GM12891 (cell line): ENCODE results near the gene UNC5C.

ENCODE experiments used
- DNase-seq: peaks from one replicate; pipeline ENCODE4 v3.0.0; 2011; ENCODE audit warnings: low spot score; ENCODE audit not compliant: insufficient read length
- FAIRE-seq: peaks from 2 replicates; lab custom pipeline; 2011; peaks lifted over from hg19 to GRCh38; lab: Jason Lieb, UNC
- PAX5 ChIP-seq: IDR thresholded peaks from 2 replicates; pipeline ENCODE4 v1.6.1; 2011; ENCODE audit warnings: low read length, moderate library complexity, mild to moderate bottlenecking; ENCODE audit not compliant: insufficient read depth, severe bottlenecking
- POLR2A ChIP-seq: IDR thresholded peaks from 2 replicates; pipeline ENCODE4 v1.6.1; 2011; ENCODE audit warnings: low read depth, low read length, control low read depth
- POLR2AphosphoS5 ChIP-seq: IDR thresholded peaks from 2 replicates; pipeline ENCODE4 v1.6.1; 2011; ENCODE audit warnings: low read depth, low read length, control low read depth
- POU2F2 ChIP-seq: IDR thresholded peaks from 2 replicates; pipeline ENCODE4 v1.6.1; 2011; ENCODE audit warnings: low read depth, mild to moderate bottlenecking, control low read depth, low read length, moderate library complexity
- SPI1 ChIP-seq: IDR thresholded peaks from 2 replicates; pipeline ENCODE4 v1.6.1; 2011; ENCODE audit warnings: low read depth, low read length, control low read depth
- TAF1 ChIP-seq: IDR thresholded peaks from 2 replicates; pipeline ENCODE4 v1.6.1; 2011; ENCODE audit warnings: low read depth, low read length, control low read depth

The UNC5C gene

GRCh38 chr4:95363559-95363925 is 185.2 kb downstream of the UNC5C start:
- FAIRE-seq (no peak), DNase-seq (no peak)
- TF ChIP-seq POLR2AphosphoS5 (no peak), SPI1 (no peak), TAF1 (no peak), POLR2A (no peak), POU2F2 (no peak), PAX5 (no peak)

- TF ChIP-seq SPI1 (no peak), POLR2A (no peak), PAX5 (no peak), TAF1 (no peak), POU2F2 (no peak), POLR2AphosphoS5 (no peak)
- DNase-seq (no peak), FAIRE-seq (no peak)
These were observed 185.7 kb downstream of the UNC5C start for GRCh38 chr4:95362906-95363558.

GRCh38 chr4:95362066-95362465 is 186.7 kb downstream of the UNC5C start:
- no peak for TF ChIP-seq PAX5
- no peak for TF ChIP-seq POLR2AphosphoS5
- no peak for TF ChIP-seq POLR2A
- no peak for TF ChIP-seq TAF1
- no peak for TF ChIP-seq POU2F2
- no peak for TF ChIP-seq SPI1
- DNase-seq (no peak), FAIRE-seq (no peak)

DNA sequence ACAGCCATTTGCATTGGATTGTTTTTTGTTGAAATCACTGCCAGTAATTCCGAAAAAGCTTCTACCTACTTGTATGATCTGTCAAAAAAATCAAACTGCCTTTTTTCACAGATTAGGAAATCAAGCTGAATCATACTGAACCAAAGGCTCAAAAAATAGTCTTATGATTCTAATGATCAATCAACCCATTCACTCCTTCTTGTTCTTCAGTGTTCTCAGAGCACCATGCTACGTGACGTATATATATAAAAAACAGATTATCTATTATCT is 187.1 kb downstream of the UNC5C start:
- no peak for FAIRE-seq
- no peak for DNase-seq
- no peak for TF ChIP-seq PAX5
- no peak for TF ChIP-seq POU2F2
- TF ChIP-seq SPI1: no peak
- no peak for TF ChIP-seq TAF1
- TF ChIP-seq POLR2AphosphoS5: no peak
- no peak for TF ChIP-seq POLR2A

- DNase-seq (no peak), FAIRE-seq (no peak)
- no peak for TF ChIP-seq POU2F2
- TF ChIP-seq PAX5: no peak
- TF ChIP-seq SPI1: no peak
- TF ChIP-seq TAF1: no peak
- no peak for TF ChIP-seq POLR2AphosphoS5
- TF ChIP-seq POLR2A: no peak
These were observed 187.7 kb downstream of the UNC5C start for GRCh38 chr4:95360906-95361695.

DNA sequence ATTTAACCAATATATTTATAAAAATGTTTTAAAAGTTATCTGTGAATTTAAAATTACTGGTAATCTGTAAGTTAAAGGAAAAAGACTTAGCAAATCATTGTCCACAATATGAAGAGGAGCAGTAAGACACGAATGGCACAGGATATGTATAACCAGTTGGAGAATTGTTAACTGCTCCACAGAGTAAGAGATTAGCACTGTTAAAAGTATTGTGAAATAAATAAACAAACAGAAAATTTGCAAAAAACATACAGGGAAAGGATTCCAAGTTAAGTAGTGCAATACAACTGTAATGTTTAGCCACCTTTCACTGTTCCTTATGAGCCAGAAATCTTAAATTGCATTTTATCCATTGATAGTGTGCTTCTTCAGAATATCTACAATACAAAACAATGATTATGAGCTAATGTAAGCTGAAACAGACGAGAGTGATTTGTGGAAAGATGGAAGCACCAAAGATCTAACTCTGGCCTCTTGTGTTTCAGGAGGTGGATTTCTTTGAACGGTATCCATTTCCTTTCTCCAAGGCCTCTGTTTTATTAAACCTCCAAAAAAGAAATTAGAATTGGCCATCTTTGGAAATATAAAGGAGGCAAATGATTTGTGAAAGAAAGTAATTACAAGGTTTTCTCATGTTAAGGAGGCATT is 188.4 kb downstream of the UNC5C start:
- no peak for FAIRE-seq
- no peak for TF ChIP-seq TAF1
- no peak for TF ChIP-seq POLR2A
- no peak for TF ChIP-seq POLR2AphosphoS5
- no peak for TF ChIP-seq PAX5
- TF ChIP-seq SPI1: no peak
- no peak for TF ChIP-seq POU2F2
- DNase-seq: no peak

DNA sequence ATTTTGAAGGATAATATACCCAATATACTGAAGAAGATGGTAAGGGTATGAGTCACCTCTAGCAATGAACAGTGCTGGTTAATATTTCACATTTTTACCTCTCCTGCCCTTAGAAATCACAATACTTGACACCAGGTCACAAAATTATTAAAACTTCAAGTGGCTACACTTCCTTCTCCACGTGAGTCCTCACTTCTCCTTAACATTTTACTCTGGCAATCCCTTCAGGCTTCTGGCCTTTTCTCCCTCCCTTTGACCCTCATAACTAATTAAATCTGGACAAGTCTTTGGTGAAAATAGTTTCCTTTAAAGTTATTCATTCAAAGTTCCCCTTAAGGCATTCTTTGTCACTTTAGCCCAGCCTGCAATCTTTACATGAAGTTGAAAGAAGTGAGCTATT is 190.4 kb downstream of the UNC5C start:
- FAIRE-seq: no peak
- DNase-seq: no peak
- TF ChIP-seq PAX5 (no peak), SPI1 (no peak), TAF1 (no peak), POLR2AphosphoS5 (no peak), POLR2A (no peak), POU2F2 (no peak)

GRCh38 chr4:95355021-95355420 is 193.8 kb downstream of the UNC5C start:
- FAIRE-seq (no peak), DNase-seq (no peak)
- no peak for TF ChIP-seq POLR2AphosphoS5
- TF ChIP-seq POLR2A: no peak
- TF ChIP-seq POU2F2: no peak
- TF ChIP-seq SPI1: no peak
- TF ChIP-seq TAF1: no peak
- TF ChIP-seq PAX5: no peak

GRCh38 chr4:95348418-95348817 is 200.4 kb downstream of the UNC5C start:
- DNase-seq: no peak
- TF ChIP-seq SPI1: no peak
- TF ChIP-seq PAX5: no peak
- no peak for TF ChIP-seq TAF1
- TF ChIP-seq POU2F2: no peak
- no peak for TF ChIP-seq POLR2AphosphoS5
- no peak for TF ChIP-seq POLR2A
- FAIRE-seq: no peak
